ENCODE results near the gene SPATA2. TPM values are rescaled to one million over a fixed set of nuclear protein-coding genes. Genes with fewer than 3 reads are reported as not detected.

Gene SPATA2
- total and polyA plus RNA-seq, 4 donors, result 1.2 to 3.4 (median 1.4) TPM

DNA sequence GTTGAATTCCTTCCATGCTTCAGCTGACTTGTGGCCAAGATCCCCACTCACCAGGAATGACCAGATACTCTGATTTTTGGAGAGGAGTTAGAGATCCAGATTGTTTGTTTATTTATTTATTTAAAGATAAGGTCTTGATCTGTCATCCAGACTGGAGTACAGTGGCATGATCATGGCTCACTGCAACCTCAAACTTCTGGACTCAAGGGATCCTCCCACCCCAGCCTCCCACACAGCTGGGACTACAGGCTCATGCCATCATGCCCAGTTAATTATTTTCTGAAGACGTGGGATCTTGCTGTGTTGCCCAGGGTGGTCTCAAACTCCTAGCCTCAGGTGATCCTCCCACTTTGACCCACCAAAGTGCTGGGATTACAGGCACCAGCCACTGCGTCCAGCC lies 4.1 kb upstream of the SPATA2 start:
- no peak overlapping the region for H3K4me3 ChIP-seq (ENCODE audit: low read depth in 1 of 3, low read length in 3 of 3)
- H3K36me3 ChIP-seq (ENCODE audit: control insufficient read depth in 4 of 4, insufficient read depth in 3 of 4, low read depth in 1 of 4, low read length in 3 of 4), result no peaks in the 10 kb centered on the region
- no peak overlapping the region for H3K9ac ChIP-seq (ENCODE audit: low read depth in 1 of 2, low read length in 2 of 2)
- no peaks in the 10 kb centered on the region for H3K9me3 ChIP-seq (ENCODE audit: control insufficient read depth in 4 of 4, low read length in 3 of 4)
- no peak overlapping the region for H3K27ac ChIP-seq (ENCODE audit: low read depth in 1 of 2, low read length in 2 of 2)
- no peaks in the 10 kb centered on the region for H3K27me3 ChIP-seq (ENCODE audit: control insufficient read depth in 4 of 4, insufficient read depth in 4 of 4, low read length in 3 of 4)
- WGBS, result 90% methylated on average over 2 of the region's 2 CpGs
- DNase-seq (ENCODE audit: low spot score), result no peak
- TF ChIP-seq RAD21 (IDR thresholded peaks at IDR 0.05) (no peak), HNF4A (conservative IDR thresholded peaks at IDR 0.05) (no peak), JUND (IDR thresholded peaks at IDR 0.05) (no peak), MAX (IDR thresholded peaks at IDR 0.05) (no peak), RXRA (IDR thresholded peaks at IDR 0.05) (no peak), EGR1 (IDR thresholded peaks at IDR 0.05; ENCODE audit: low read depth in 2 of 2) (no peak), FOXA1 (IDR thresholded peaks at IDR 0.05) (no peak), SP1 (IDR thresholded peaks at IDR 0.05) (no peak), YY1 (IDR thresholded peaks at IDR 0.05) (no peak), NR2F2 (IDR thresholded peaks at IDR 0.05) (no peak)
- TF ChIP-seq, protein P1, sequence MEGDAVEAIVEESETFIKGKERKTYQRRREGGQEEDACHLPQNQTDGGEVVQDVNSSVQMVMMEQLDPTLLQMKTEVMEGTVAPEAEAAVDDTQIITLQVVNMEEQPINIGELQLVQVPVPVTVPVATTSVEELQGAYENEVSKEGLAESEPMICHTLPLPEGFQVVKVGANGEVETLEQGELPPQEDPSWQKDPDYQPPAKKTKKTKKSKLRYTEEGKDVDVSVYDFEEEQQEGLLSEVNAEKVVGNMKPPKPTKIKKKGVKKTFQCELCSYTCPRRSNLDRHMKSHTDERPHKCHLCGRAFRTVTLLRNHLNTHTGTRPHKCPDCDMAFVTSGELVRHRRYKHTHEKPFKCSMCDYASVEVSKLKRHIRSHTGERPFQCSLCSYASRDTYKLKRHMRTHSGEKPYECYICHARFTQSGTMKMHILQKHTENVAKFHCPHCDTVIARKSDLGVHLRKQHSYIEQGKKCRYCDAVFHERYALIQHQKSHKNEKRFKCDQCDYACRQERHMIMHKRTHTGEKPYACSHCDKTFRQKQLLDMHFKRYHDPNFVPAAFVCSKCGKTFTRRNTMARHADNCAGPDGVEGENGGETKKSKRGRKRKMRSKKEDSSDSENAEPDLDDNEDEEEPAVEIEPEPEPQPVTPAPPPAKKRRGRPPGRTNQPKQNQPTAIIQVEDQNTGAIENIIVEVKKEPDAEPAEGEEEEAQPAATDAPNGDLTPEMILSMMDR (IDR thresholded peaks at IDR 0.05; ENCODE audit: low read depth, low read length, missing input control), result no peak
- TF ChIP-seq, protein P2, sequence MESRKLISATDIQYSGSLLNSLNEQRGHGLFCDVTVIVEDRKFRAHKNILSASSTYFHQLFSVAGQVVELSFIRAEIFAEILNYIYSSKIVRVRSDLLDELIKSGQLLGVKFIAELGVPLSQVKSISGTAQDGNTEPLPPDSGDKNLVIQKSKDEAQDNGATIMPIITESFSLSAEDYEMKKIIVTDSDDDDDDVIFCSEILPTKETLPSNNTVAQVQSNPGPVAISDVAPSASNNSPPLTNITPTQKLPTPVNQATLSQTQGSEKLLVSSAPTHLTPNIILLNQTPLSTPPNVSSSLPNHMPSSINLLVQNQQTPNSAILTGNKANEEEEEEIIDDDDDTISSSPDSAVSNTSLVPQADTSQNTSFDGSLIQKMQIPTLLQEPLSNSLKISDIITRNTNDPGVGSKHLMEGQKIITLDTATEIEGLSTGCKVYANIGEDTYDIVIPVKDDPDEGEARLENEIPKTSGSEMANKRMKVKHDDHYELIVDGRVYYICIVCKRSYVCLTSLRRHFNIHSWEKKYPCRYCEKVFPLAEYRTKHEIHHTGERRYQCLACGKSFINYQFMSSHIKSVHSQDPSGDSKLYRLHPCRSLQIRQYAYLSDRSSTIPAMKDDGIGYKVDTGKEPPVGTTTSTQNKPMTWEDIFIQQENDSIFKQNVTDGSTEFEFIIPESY (IDR thresholded peaks at IDR 0.05), result no peak
- peaks cover 3 to 23% (median 15%) of the 10 kb centered on the region in 4 donors for H3K4me1 ChIP-seq (ENCODE audit: control insufficient read depth in 4 of 4, insufficient read depth in 4 of 4, low read length in 3 of 4)

- Histone ChIP-seq H3K27me3 (ENCODE audit: control insufficient read depth in 4 of 4, insufficient read depth in 4 of 4, low read length in 3 of 4) (no peaks in the 10 kb centered on the region), H3K9ac (ENCODE audit: low read depth in 1 of 2, low read length in 2 of 2) (no peak overlapping the region), H3K9me3 (ENCODE audit: control insufficient read depth in 4 of 4, low read length in 3 of 4) (no peaks in the 10 kb centered on the region), H3K4me3 (ENCODE audit: low read depth in 1 of 3, low read length in 3 of 3) (no peak overlapping the region), H3K4me1 (ENCODE audit: control insufficient read depth in 4 of 4, insufficient read depth in 4 of 4, low read length in 3 of 4) (peaks cover 3 to 27% (median 20%) of the 10 kb centered on the region in 4 donors), H3K36me3 (ENCODE audit: control insufficient read depth in 4 of 4, insufficient read depth in 3 of 4, low read depth in 1 of 4, low read length in 3 of 4) (no peaks in the 10 kb centered on the region), H3K27ac (ENCODE audit: low read depth in 1 of 2, low read length in 2 of 2) (no peak overlapping the region)
- 74% methylated on average over 7 of the region's 7 CpGs for WGBS
- DNase-seq (ENCODE audit: low spot score), result no peak
- TF ChIP-seq YY1 (IDR thresholded peaks at IDR 0.05) (no peak), FOXA1 (IDR thresholded peaks at IDR 0.05) (no peak), HNF4A (conservative IDR thresholded peaks at IDR 0.05) (no peak), RAD21 (IDR thresholded peaks at IDR 0.05) (no peak), NR2F2 (IDR thresholded peaks at IDR 0.05) (no peak), JUND (IDR thresholded peaks at IDR 0.05) (no peak), SP1 (IDR thresholded peaks at IDR 0.05) (no peak), MAX (IDR thresholded peaks at IDR 0.05) (no peak)
- TF ChIP-seq, protein P3, sequence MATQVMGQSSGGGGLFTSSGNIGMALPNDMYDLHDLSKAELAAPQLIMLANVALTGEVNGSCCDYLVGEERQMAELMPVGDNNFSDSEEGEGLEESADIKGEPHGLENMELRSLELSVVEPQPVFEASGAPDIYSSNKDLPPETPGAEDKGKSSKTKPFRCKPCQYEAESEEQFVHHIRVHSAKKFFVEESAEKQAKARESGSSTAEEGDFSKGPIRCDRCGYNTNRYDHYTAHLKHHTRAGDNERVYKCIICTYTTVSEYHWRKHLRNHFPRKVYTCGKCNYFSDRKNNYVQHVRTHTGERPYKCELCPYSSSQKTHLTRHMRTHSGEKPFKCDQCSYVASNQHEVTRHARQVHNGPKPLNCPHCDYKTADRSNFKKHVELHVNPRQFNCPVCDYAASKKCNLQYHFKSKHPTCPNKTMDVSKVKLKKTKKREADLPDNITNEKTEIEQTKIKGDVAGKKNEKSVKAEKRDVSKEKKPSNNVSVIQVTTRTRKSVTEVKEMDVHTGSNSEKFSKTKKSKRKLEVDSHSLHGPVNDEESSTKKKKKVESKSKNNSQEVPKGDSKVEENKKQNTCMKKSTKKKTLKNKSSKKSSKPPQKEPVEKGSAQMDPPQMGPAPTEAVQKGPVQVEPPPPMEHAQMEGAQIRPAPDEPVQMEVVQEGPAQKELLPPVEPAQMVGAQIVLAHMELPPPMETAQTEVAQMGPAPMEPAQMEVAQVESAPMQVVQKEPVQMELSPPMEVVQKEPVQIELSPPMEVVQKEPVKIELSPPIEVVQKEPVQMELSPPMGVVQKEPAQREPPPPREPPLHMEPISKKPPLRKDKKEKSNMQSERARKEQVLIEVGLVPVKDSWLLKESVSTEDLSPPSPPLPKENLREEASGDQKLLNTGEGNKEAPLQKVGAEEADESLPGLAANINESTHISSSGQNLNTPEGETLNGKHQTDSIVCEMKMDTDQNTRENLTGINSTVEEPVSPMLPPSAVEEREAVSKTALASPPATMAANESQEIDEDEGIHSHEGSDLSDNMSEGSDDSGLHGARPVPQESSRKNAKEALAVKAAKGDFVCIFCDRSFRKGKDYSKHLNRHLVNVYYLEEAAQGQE (IDR thresholded peaks at IDR 0.05), result no peak
- TF ChIP-seq, protein P1 (IDR thresholded peaks at IDR 0.05; ENCODE audit: low read depth, low read length, missing input control), result no peak
Measured at GRCh38 chr20:49919009-49919408, 3.7 kb upstream of the SPATA2 start.
